ENCODE results near the gene LIFR. TPM values are rescaled to one million over a fixed set of nuclear protein-coding genes. Genes with fewer than 3 reads are reported as not detected.

Gene LIFR
- total RNA-seq, 1 donor = 39.8 TPM

GRCh38 chr5:38563624-38564023, 7.2 kb upstream of the LIFR start:
- no peak overlapping the region for H2AFZ ChIP-seq (ENCODE audit: low read length)

GRCh38 chr5:38562444-38563210, 6.2 kb upstream of the LIFR start:
- Histone ChIP-seq H2AFZ (ENCODE audit: low read length) (no peak overlapping the region), H3K4me1 (ENCODE audit: insufficient read depth, low read length) (peaks cover 4% of the 10 kb centered on the region), H3K27ac (ENCODE audit: low read depth, low read length) (no peak overlapping the region), H3K9me3 (ENCODE audit: low read depth, low read length) (no peaks in the 10 kb centered on the region), H3K4me2 (ENCODE audit: insufficient read depth, low read length) (no peak overlapping the region), H4K20me1 (ENCODE audit: insufficient read depth, low read length) (no peaks in the 10 kb centered on the region), H3K27me3 (ENCODE audit: insufficient read depth, low read length) (peaks cover 29% of the 10 kb centered on the region), H3K4me3 (ENCODE audit: insufficient read depth, low read length) (no peak overlapping the region), H3K79me2 (ENCODE audit: insufficient read depth, low read length) (peaks cover under 1% of the 10 kb centered on the region), H3K36me3 (ENCODE audit: insufficient read depth, low read length) (no peaks in the 10 kb centered on the region)
- no peak for DNase-seq (ENCODE audit: insufficient read length, low spot score, missing footprints)
- TF ChIP-seq CTCF (IDR thresholded peaks at IDR 0.05; ENCODE audit: extremely low read depth, low read depth, low read length) = no peak

More at GRCh38 chr5:38563624-38564023, 7.2 kb upstream of the LIFR start:
- no peaks in the 10 kb centered on the region for H4K20me1 ChIP-seq (ENCODE audit: insufficient read depth, low read length)
- H3K27ac ChIP-seq (ENCODE audit: low read depth, low read length) = no peak overlapping the region
- no peaks in the 10 kb centered on the region for H3K36me3 ChIP-seq (ENCODE audit: insufficient read depth, low read length)
- no peak overlapping the region for H3K4me3 ChIP-seq (ENCODE audit: insufficient read depth, low read length)
- no peak for DNase-seq (ENCODE audit: insufficient read length, low spot score, missing footprints)
- H3K4me2 ChIP-seq (ENCODE audit: insufficient read depth, low read length) = no peak overlapping the region
- no peaks in the 10 kb centered on the region for H3K9me3 ChIP-seq (ENCODE audit: low read depth, low read length)
- no peaks in the 10 kb centered on the region for H3K79me2 ChIP-seq (ENCODE audit: insufficient read depth, low read length)
- H3K4me1 ChIP-seq (ENCODE audit: insufficient read depth, low read length) = no peaks in the 10 kb centered on the region
- H3K27me3 ChIP-seq (ENCODE audit: insufficient read depth, low read length) = peaks cover 29% of the 10 kb centered on the region
- TF ChIP-seq CTCF (IDR thresholded peaks at IDR 0.05; ENCODE audit: extremely low read depth, low read depth, low read length) = no peak

GRCh38 chr5:38559428-38559827, 3.0 kb upstream of the LIFR start:
- Histone ChIP-seq H3K4me3 (ENCODE audit: insufficient read depth, low read length) (no peak overlapping the region), H4K20me1 (ENCODE audit: insufficient read depth, low read length) (no peaks in the 10 kb centered on the region), H3K79me2 (ENCODE audit: insufficient read depth, low read length) (peaks cover 13% of the 10 kb centered on the region), H2AFZ (ENCODE audit: low read length) (no peak overlapping the region), H3K36me3 (ENCODE audit: insufficient read depth, low read length) (no peaks in the 10 kb centered on the region), H3K27me3 (ENCODE audit: insufficient read depth, low read length) (peaks cover 25% of the 10 kb centered on the region), H3K4me1 (ENCODE audit: insufficient read depth, low read length) (peaks cover 15% of the 10 kb centered on the region), H3K4me2 (ENCODE audit: insufficient read depth, low read length) (no peak overlapping the region), H3K9me3 (ENCODE audit: low read depth, low read length) (no peaks in the 10 kb centered on the region), H3K27ac (ENCODE audit: low read depth, low read length) (no peak overlapping the region)
- DNase-seq (ENCODE audit: insufficient read length, low spot score, missing footprints) = no peak
- TF ChIP-seq CTCF (IDR thresholded peaks at IDR 0.05; ENCODE audit: extremely low read depth, low read depth, low read length) = no peak

- peak overlapping the region; percentile 97 for H2AFZ ChIP-seq (ENCODE audit: low read length)
- H3K9me3 ChIP-seq (ENCODE audit: low read depth, low read length) = no peaks in the 10 kb centered on the region
- H3K4me3 ChIP-seq (ENCODE audit: insufficient read depth, low read length) = peak overlapping the region; percentile 77
- peaks cover 15% of the 10 kb centered on the region for H3K4me1 ChIP-seq (ENCODE audit: insufficient read depth, low read length)
- H3K79me2 ChIP-seq (ENCODE audit: insufficient read depth, low read length) = peaks cover 21% of the 10 kb centered on the region
- peaks cover 15% of the 10 kb centered on the region for H3K27me3 ChIP-seq (ENCODE audit: insufficient read depth, low read length)
- no peak for DNase-seq (ENCODE audit: insufficient read length, low spot score, missing footprints)
- no peak overlapping the region for H3K27ac ChIP-seq (ENCODE audit: low read depth, low read length)
- no peaks in the 10 kb centered on the region for H4K20me1 ChIP-seq (ENCODE audit: insufficient read depth, low read length)
- peak overlapping the region; percentile 98 for H3K4me2 ChIP-seq (ENCODE audit: insufficient read depth, low read length)
- no peak for TF ChIP-seq CTCF (IDR thresholded peaks at IDR 0.05; ENCODE audit: extremely low read depth, low read depth, low read length)
- H3K36me3 ChIP-seq (ENCODE audit: insufficient read depth, low read length) = no peaks in the 10 kb centered on the region
Observed at GRCh38 chr5:38557792-38558191, 1.3 kb upstream of the LIFR start.

All from osteoblast (primary cell).